IMR-90 (cell line): Measurements from ENCODE around the gene NLRP3.
A peak's percentile ranks its signal among the peaks of the same experiment; 100 is the strongest.

ENCODE experiments used
- MAZ ChIP-seq: IDR thresholded peaks from 2 replicates; pipeline ENCODE4 v1.6.1; 2012; ENCODE audit warnings: low read depth, mild to moderate bottlenecking, low read length, improper control_type of control experiment, moderate library complexity, borderline replicate concordance
- POLR2A ChIP-seq: IDR thresholded peaks from 2 replicates; pipeline ENCODE4 v1.6.1; 2012; ENCODE audit warnings: mild to moderate bottlenecking, low read depth, low read length
- RAD21 ChIP-seq: IDR thresholded peaks from 2 replicates; pipeline ENCODE4 v1.6.1; 2012; ENCODE audit warnings: low read length, improper control_type of control experiment
- RCOR1 ChIP-seq: IDR thresholded peaks from 2 replicates; pipeline ENCODE4 v1.6.1; 2012; ENCODE audit warnings: mild to moderate bottlenecking, low read length, improper control_type of control experiment; ENCODE audit not compliant: insufficient replicate concordance
- RFX5 ChIP-seq: IDR thresholded peaks from 2 replicates; pipeline ENCODE4 v1.8.0; 2012; ENCODE audit warnings: low read depth, mild to moderate bottlenecking, low read length, moderate library complexity
- SMC3 ChIP-seq: fragments of 150-350 bp; IDR thresholded peaks from 2 replicates; pipeline ENCODE4 v1.6.1; 2016; ENCODE audit warnings: low read depth, mild to moderate bottlenecking, antibody characterized with exemption, low read length, moderate library complexity
- TF ChIP-seq, protein P1 (sequence below): conservative IDR thresholded peaks from 2 replicates; pipeline ENCODE4 v1.5.1; 2012; ENCODE audit warnings: mild to moderate bottlenecking, low read depth, low read length, improper control_type of control experiment
- TF ChIP-seq, protein P2 (sequence below): fragments of 150-350 bp; IDR thresholded peaks from 2 replicates; pipeline ENCODE4 v1.6.1; 2017; ENCODE audit warnings: mild to moderate bottlenecking, antibody characterized with exemption, low read length, low read depth

DNA sequence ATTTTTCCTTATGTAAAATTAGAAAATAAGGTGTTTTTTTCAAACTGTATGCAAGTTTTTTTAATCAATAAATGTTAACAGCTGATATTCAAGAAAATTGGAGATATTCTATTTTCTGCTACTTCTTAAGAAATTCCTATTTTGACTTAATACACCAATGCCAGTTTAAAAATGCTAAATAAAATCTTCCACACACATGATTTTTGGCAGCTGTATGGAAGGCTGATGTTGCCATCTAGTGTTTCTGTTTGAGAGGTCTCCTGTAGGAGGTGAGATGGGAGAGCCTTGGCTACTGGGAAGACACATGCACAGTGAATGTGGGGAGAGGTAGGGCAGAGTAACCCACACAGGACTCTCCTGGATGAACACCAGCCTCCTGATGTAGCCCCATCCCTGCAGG lies 71.1 kb downstream of the NLRP3 start:
- TF ChIP-seq, protein P1, sequence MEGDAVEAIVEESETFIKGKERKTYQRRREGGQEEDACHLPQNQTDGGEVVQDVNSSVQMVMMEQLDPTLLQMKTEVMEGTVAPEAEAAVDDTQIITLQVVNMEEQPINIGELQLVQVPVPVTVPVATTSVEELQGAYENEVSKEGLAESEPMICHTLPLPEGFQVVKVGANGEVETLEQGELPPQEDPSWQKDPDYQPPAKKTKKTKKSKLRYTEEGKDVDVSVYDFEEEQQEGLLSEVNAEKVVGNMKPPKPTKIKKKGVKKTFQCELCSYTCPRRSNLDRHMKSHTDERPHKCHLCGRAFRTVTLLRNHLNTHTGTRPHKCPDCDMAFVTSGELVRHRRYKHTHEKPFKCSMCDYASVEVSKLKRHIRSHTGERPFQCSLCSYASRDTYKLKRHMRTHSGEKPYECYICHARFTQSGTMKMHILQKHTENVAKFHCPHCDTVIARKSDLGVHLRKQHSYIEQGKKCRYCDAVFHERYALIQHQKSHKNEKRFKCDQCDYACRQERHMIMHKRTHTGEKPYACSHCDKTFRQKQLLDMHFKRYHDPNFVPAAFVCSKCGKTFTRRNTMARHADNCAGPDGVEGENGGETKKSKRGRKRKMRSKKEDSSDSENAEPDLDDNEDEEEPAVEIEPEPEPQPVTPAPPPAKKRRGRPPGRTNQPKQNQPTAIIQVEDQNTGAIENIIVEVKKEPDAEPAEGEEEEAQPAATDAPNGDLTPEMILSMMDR = peak; percentile 47
- TF ChIP-seq SMC3 (peak; percentile 27; the same call in 1 of the 2 replicates), RFX5 (no peak), POLR2A (no peak), RCOR1 (no peak), RAD21 (peak; percentile 47), MAZ (no peak)
- TF ChIP-seq, protein P2, sequence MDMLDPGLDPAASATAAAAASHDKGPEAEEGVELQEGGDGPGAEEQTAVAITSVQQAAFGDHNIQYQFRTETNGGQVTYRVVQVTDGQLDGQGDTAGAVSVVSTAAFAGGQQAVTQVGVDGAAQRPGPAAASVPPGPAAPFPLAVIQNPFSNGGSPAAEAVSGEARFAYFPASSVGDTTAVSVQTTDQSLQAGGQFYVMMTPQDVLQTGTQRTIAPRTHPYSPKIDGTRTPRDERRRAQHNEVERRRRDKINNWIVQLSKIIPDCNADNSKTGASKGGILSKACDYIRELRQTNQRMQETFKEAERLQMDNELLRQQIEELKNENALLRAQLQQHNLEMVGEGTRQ = no peak
